ENCODE results near the gene GLRX5.

Gene GLRX5

GRCh38 chr14:95534299-95535225 lies at the start of gene GLRX5:
Gene GLRX5 (plus strand): TSS chr14:95535050. CDS start chr14:95535090, 40 bp downstream.
- H4K20me1 ChIP-seq (ENCODE audit: insufficient read depth, low read length) = no peaks in the 10 kb centered on the region
- H3K9me2 ChIP-seq (replicated peaks; ENCODE audit: insufficient read depth, low read length) = no peaks in the 10 kb centered on the region
- peak within 1 kb of the TSS; percentile 76 for H3K4me2 ChIP-seq (ENCODE audit: low read depth, low read length)
- peak within 1 kb of the TSS; percentile 84 for H3K27ac ChIP-seq (ENCODE audit: low read length)
- TF ChIP-seq EZH2phosphoT487 (IDR thresholded peaks at IDR 0.05; ENCODE audit: low read length) = no peak
- TF ChIP-seq EZH2 (optimal IDR thresholded peaks at IDR 0.05; ENCODE audit: low read depth, low read length) = no peak
- TF ChIP-seq, protein P1, sequence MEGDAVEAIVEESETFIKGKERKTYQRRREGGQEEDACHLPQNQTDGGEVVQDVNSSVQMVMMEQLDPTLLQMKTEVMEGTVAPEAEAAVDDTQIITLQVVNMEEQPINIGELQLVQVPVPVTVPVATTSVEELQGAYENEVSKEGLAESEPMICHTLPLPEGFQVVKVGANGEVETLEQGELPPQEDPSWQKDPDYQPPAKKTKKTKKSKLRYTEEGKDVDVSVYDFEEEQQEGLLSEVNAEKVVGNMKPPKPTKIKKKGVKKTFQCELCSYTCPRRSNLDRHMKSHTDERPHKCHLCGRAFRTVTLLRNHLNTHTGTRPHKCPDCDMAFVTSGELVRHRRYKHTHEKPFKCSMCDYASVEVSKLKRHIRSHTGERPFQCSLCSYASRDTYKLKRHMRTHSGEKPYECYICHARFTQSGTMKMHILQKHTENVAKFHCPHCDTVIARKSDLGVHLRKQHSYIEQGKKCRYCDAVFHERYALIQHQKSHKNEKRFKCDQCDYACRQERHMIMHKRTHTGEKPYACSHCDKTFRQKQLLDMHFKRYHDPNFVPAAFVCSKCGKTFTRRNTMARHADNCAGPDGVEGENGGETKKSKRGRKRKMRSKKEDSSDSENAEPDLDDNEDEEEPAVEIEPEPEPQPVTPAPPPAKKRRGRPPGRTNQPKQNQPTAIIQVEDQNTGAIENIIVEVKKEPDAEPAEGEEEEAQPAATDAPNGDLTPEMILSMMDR (IDR thresholded peaks at IDR 0.05; ENCODE audit: low read length) = no peak
- peak; percentile 96 for DNase-seq
- H3K9me3 ChIP-seq (replicated peaks; ENCODE audit: insufficient read depth, low read length) = no peaks in the 10 kb centered on the region
- H3K9ac ChIP-seq (ENCODE audit: low read length) = peak within 1 kb of the TSS; percentile 84
- peak within 1 kb of the TSS; percentile 82 for H3K4me3 ChIP-seq (ENCODE audit: low read length)
- H2AFZ ChIP-seq (ENCODE audit: low read length) = 0 out of 2 replicates have a peak within 1 kb of the TSS, but pooled peaks have one; percentile 23
- H3K4me1 ChIP-seq (ENCODE audit: low read length) = 0 out of 2 replicates have a peak, but pooled peaks cover 3% of the 10 kb centered on the region
- H3K79me2 ChIP-seq (ENCODE audit: low read length) = peaks cover 86% of the 10 kb centered on the region
- H3K36me3 ChIP-seq (replicated peaks; ENCODE audit: insufficient read depth, low read length) = no peaks in the 10 kb centered on the region
- no peaks in the 10 kb centered on the region for H3K27me3 ChIP-seq (replicated peaks; ENCODE audit: insufficient read depth, low read length)
- H3F3A ChIP-seq (ENCODE audit: insufficient read depth, low read length) = no peaks in the 10 kb centered on the region

- H3K79me2 ChIP-seq (ENCODE audit: low read length) = peaks cover 81% of the 10 kb centered on the region
Observed at GRCh38 chr14:95485222-95485819, 49.5 kb upstream of the GLRX5 start.

DNA sequence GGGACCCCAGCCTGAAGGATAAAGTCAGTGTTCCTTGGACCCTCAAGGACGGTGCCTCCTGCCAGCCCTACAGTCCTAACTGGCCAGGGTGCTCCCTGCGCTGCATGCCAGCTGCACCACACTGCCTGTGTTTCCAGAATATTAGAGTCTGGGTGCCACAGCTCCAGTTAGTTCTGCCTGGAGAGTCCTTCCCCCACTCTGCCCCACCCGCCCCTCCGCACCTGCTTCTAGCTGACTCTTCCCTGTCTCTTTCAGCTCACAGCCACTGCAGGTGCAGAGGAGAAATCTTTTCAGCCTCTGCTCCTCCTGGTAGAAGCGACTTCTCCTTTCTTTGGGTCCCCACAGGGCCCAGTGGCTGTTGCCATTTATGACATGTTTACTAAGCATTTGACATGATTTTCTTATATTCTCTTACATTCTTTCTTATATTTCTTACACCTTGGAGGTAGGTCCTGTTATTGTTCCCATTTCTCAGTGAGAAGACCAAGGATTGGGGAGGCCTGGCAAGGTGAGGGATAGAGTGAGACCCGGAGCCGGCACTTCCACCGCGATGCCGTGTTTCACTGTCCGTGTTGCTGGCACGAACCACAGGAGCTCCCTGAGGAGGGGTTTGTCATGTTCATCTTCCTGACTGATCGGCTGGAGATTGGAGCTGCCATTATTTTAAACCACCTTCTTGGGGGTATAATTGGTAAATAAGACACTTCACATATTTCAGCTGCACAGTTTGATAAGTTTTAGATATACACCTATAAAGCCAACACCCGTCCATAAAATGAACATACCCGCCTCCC lies 47.8 kb upstream of the GLRX5 start:
- H3F3A ChIP-seq (ENCODE audit: insufficient read depth, low read length) = peaks cover 15% of the 10 kb centered on the region
- no peaks in the 10 kb centered on the region for H3K36me3 ChIP-seq (replicated peaks; ENCODE audit: insufficient read depth, low read length)
- H3K4me2 ChIP-seq (ENCODE audit: low read depth, low read length) = peak overlapping the region; percentile 71
- no peaks in the 10 kb centered on the region for H3K27me3 ChIP-seq (replicated peaks; ENCODE audit: insufficient read depth, low read length)
- peak overlapping the region; percentile 54; the same call in 1 of the 2 replicates for H3K9ac ChIP-seq (ENCODE audit: low read length)
- no peak overlapping the region; the same call in 1 of the 2 replicates for H3K4me3 ChIP-seq (ENCODE audit: low read length)
- no peaks in the 10 kb centered on the region for H3K9me2 ChIP-seq (replicated peaks; ENCODE audit: insufficient read depth, low read length)
- H2AFZ ChIP-seq (ENCODE audit: low read length) = no peak overlapping the region
- H3K27ac ChIP-seq (ENCODE audit: low read length) = peak overlapping the region; percentile 94
- H3K79me2 ChIP-seq (ENCODE audit: low read length) = peaks cover 81% of the 10 kb centered on the region
- H4K20me1 ChIP-seq (ENCODE audit: insufficient read depth, low read length) = no peaks in the 10 kb centered on the region
- TF ChIP-seq, protein P1 (IDR thresholded peaks at IDR 0.05; ENCODE audit: low read length) = no peak
- TF ChIP-seq EZH2phosphoT487 (IDR thresholded peaks at IDR 0.05; ENCODE audit: low read length) (no peak), EZH2 (optimal IDR thresholded peaks at IDR 0.05; ENCODE audit: low read depth, low read length) (no peak)
- peaks cover 39% of the 10 kb centered on the region for H3K4me1 ChIP-seq (ENCODE audit: low read length)
- H3K9me3 ChIP-seq (replicated peaks; ENCODE audit: insufficient read depth, low read length) = no peaks in the 10 kb centered on the region
- DNase-seq = peak; percentile 69

More at GRCh38 chr14:95485222-95485819, 49.5 kb upstream of the GLRX5 start:
- H3F3A ChIP-seq (ENCODE audit: insufficient read depth, low read length) = peaks cover 15% of the 10 kb centered on the region
- no peaks in the 10 kb centered on the region for H4K20me1 ChIP-seq (ENCODE audit: insufficient read depth, low read length)
- no peak for DNase-seq
- H3K36me3 ChIP-seq (replicated peaks; ENCODE audit: insufficient read depth, low read length) = no peaks in the 10 kb centered on the region
- H3K9ac ChIP-seq (ENCODE audit: low read length) = no peak overlapping the region
- H3K27me3 ChIP-seq (replicated peaks; ENCODE audit: insufficient read depth, low read length) = no peaks in the 10 kb centered on the region
- no peak overlapping the region for H2AFZ ChIP-seq (ENCODE audit: low read length)
- no peaks in the 10 kb centered on the region for H3K9me2 ChIP-seq (replicated peaks; ENCODE audit: insufficient read depth, low read length)
- H3K9me3 ChIP-seq (replicated peaks; ENCODE audit: insufficient read depth, low read length) = no peaks in the 10 kb centered on the region
- no peak overlapping the region for H3K27ac ChIP-seq (ENCODE audit: low read length)
- no peak overlapping the region for H3K4me3 ChIP-seq (ENCODE audit: low read length)
- TF ChIP-seq EZH2 (optimal IDR thresholded peaks at IDR 0.05; ENCODE audit: low read depth, low read length) (no peak), EZH2phosphoT487 (IDR thresholded peaks at IDR 0.05; ENCODE audit: low read length) (no peak)
- TF ChIP-seq, protein P1 (IDR thresholded peaks at IDR 0.05; ENCODE audit: low read length) = no peak
- H3K4me2 ChIP-seq (ENCODE audit: low read depth, low read length) = no peak overlapping the region
- H3K4me1 ChIP-seq (ENCODE audit: low read length) = peaks cover 35% of the 10 kb centered on the region

Measured in MM.1S (cell line).